Neuron (in vitro differentiated cells): Measurements from ENCODE around the gene PKM.

Source experiments
- H2AFZ ChIP-seq: one replicate; pipeline ENCODE4 v1.6.1; 2013; ENCODE audit warnings: low read depth, mild to moderate bottlenecking, inconsistent platforms, low read length, moderate library complexity
- H3K27me3 ChIP-seq: one replicate; pipeline ENCODE4 v1.6.1; 2013; ENCODE audit warnings: low read length; ENCODE audit not compliant: insufficient read depth
- H3K36me3 ChIP-seq: one replicate; pipeline ENCODE4 v1.6.1; 2013; ENCODE audit warnings: low read length; ENCODE audit not compliant: insufficient read depth
- H3K4me1 ChIP-seq: one replicate; pipeline ENCODE4 v1.6.1; 2013; ENCODE audit warnings: low read length; ENCODE audit not compliant: insufficient read depth
- H3K4me3 ChIP-seq: 2 replicates; pipeline ENCODE4 v1.5.1; 2013; ENCODE audit warnings: mild to moderate bottlenecking, low read length, moderate library complexity
- H3K9me3 ChIP-seq: one replicate; pipeline ENCODE4 v1.6.1; 2013; ENCODE audit warnings: low read length

PKM gene

DNA sequence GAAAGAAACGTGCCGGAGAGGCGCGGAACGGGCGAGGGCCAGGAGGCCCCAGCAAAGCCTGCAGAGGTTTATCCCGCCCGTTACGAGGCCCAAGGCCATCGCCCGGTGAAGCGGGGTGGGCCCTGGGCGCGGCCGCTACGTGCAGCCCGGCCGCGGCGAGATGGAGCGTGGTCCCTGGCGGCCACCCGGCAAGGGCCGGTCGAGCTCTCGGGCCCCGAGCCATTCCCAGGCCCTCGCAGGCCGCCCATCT lies 1.1 kb downstream of the PKM start:
- H3K4me1 ChIP-seq, result peaks cover 35% of the 10 kb centered on the region
- H3K4me3 ChIP-seq, result peak overlapping the region; percentile 98
- no peaks in the 10 kb centered on the region for H3K27me3 ChIP-seq
- no peak overlapping the region for H2AFZ ChIP-seq
- peaks cover 7% of the 10 kb centered on the region for H3K36me3 ChIP-seq
- no peaks in the 10 kb centered on the region for H3K9me3 ChIP-seq

DNA sequence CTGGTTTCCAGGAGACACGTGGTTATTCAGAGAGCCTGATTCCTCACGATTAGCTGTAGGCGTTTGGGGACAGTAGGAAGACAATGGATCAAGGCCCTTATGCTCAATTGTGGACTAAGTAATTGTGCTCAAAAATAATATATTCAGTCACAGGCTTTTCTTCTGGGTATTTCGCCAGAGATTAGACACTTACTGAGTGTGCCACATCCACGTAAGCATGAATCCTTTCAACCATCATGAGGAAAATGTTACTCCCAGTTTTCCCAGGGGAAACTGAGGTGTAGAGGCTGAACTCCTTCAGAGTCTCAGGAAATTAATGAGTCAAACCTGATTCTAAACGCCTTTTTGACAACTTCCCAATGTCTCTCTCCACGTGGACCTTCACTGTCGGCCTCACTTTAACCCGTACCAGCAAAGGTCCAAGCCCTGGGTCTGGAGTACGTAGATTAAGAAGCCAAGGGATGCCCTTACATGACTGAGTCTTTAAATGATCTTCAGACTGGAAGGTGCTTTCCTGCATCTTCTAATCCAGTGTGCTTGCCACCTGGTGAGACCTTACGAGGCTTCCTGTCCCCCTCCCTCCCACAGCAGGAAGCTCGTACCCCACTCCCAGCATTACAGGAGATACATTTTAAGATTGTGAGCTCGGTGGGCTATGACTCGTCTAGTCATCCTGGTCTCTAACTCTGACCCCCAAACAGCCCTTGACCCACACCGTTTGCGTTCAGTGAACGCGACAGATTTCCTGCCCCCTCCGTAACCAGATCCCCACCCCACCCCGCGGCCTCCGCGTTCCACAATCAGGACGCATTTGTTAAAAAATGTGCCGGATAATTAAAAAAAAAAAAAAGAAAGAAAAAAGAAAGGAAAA lies 1.7 kb downstream of the PKM start:
- Histone ChIP-seq H2AFZ (no peak overlapping the region), H3K27me3 (no peaks in the 10 kb centered on the region), H3K36me3 (peaks cover 9% of the 10 kb centered on the region), H3K4me1 (peaks cover 35% of the 10 kb centered on the region), H3K4me3 (peak overlapping the region; percentile 98), H3K9me3 (no peaks in the 10 kb centered on the region)

DNA sequence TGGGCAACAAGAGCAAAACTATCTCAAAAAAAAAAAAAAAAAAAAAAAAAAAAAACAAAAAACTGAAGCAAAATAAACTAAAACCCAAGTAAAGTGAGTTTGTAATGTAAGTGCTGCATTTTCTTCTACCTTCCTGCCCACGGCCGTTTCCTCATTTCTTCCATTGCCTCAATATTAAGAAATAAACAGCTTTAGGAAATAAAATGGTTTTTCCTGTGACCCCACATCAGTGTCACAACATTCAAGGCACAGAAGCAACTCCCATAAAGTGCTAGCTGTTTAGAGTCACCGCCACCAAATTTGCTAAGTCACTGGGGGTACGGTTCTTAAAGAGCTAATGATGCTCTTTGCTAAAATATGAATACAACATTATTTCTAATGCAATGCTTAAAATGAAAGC lies 3.3 kb downstream of the PKM start:
- Histone ChIP-seq H3K9me3 (no peaks in the 10 kb centered on the region), H3K4me3 (no peak overlapping the region), H3K4me1 (peaks cover 35% of the 10 kb centered on the region), H3K27me3 (no peaks in the 10 kb centered on the region), H3K36me3 (peaks cover 21% of the 10 kb centered on the region), H2AFZ (no peak overlapping the region)

DNA sequence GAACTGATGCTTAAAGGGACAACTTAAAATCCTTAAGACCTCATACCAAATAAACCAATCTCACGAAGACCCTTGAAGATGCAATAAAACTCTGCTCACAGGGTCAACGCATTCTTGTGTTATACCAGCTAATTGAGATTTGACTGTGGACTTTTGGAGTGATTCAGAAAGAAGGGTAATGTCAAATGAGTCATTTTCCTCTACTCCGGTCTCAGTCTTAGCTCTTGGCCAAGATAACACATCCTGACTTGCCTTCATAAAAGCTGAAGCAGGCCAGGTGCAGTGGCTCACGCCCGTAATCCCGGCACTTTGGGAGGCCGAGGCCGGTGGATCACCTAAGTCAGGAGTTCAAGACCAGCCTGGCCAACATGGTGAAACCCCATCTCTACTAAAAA lies 3.8 kb downstream of the PKM start:
- no peak overlapping the region for H3K4me3 ChIP-seq
- H3K4me1 ChIP-seq, result peaks cover 31% of the 10 kb centered on the region
- no peak overlapping the region for H2AFZ ChIP-seq
- H3K9me3 ChIP-seq, result no peaks in the 10 kb centered on the region
- H3K27me3 ChIP-seq, result no peaks in the 10 kb centered on the region
- H3K36me3 ChIP-seq, result peaks cover 25% of the 10 kb centered on the region

DNA sequence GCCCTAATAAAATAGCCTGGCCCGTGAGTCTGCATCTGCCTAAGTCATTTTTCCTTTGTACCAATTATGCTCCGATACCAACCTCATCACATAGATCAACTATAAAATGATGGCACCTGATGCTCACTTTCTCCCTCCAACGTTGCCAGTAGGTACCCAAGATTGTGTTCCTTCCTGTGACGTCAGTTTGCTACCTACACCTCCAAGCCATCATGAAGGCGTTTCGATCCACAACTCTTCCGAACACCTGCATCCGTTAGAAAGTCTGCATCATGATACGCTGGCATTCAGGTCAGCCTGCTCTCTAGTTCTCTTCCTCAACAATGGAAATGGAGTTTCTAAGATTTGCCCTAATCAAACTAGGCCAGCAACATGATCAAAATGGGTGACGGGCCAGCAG lies 7.7 kb downstream of the PKM start:
- no peak overlapping the region for H2AFZ ChIP-seq

DNA sequence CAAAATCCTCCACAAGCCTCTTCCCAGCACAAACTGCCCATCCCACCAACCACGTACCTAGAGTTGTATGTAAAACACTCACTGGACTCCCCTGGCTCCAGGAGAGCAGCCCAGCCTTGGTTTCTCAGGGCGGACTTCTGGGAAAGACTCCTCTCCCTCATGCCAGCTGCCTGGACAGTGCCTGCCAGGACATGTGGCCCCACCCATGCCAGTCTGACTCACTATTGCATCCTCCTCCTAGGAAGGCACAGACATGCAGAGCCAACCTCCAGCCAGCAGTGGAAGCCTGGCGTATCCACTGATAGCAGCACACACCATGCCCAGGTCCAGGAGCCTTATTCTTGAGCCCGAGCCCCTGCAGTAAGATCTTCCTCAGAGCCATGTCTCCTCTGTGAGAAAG lies 8.6 kb downstream of the PKM start:
- Histone ChIP-seq H3K4me3 (no peak overlapping the region), H3K36me3 (peaks cover 60% of the 10 kb centered on the region), H2AFZ (no peak overlapping the region), H3K4me1 (peaks cover 15% of the 10 kb centered on the region), H3K27me3 (no peaks in the 10 kb centered on the region), H3K9me3 (no peaks in the 10 kb centered on the region)

More for the DNA sequence above, 7.7 kb downstream of the PKM start:
- Histone ChIP-seq H3K9me3 (no peaks in the 10 kb centered on the region), H3K4me3 (no peak overlapping the region), H3K4me1 (peaks cover 22% of the 10 kb centered on the region), H3K36me3 (peaks cover 54% of the 10 kb centered on the region), H3K27me3 (no peaks in the 10 kb centered on the region)

DNA sequence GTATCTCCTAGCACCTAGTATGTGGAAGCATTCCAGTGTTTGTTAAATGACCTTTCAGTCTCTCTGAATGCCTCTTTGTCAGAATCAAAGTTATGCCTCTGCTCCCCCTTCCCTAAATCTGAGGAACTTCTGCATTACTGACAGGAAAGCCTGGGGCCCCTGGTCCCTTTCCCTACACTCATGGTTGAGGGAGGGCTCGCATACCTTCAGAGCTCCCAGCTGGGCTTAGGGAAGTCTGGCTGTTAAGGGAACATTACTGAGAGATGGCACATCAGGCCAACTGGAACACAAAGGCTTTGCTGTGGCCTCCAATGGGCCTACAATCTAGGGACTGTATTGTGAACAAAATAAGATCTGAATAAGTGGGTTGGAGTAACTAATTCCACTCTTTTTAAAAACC lies 10.3 kb downstream of the PKM start:
- Histone ChIP-seq H3K36me3 (peaks cover 73% of the 10 kb centered on the region), H3K4me3 (no peak overlapping the region), H3K27me3 (no peaks in the 10 kb centered on the region), H3K9me3 (no peaks in the 10 kb centered on the region), H3K4me1 (peaks cover 7% of the 10 kb centered on the region), H2AFZ (no peak overlapping the region)

DNA sequence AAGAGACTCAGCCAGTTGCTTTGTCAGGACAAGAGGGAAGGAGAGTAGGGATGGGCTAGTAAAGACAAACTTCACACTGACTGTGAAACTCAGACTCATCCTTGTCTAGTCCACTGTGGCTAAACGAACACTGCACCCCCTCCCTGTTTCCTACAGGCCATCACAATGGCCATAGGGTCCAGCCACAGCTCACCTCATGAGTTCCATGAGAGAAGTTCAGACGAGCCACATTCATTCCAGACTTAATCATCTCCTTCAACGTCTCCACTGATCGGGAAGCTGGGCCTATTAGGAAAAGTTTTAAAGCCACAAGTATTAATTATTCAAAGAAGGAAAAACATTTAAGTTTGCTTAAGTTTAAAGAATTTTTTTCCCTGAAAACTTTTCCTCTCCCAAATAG lies 13.8 kb downstream of the PKM start:
- Histone ChIP-seq H3K27me3 (no peaks in the 10 kb centered on the region), H2AFZ (no peak overlapping the region), H3K4me3 (no peak overlapping the region), H3K4me1 (peaks cover 7% of the 10 kb centered on the region), H3K9me3 (no peaks in the 10 kb centered on the region), H3K36me3 (peaks cover 82% of the 10 kb centered on the region)

DNA sequence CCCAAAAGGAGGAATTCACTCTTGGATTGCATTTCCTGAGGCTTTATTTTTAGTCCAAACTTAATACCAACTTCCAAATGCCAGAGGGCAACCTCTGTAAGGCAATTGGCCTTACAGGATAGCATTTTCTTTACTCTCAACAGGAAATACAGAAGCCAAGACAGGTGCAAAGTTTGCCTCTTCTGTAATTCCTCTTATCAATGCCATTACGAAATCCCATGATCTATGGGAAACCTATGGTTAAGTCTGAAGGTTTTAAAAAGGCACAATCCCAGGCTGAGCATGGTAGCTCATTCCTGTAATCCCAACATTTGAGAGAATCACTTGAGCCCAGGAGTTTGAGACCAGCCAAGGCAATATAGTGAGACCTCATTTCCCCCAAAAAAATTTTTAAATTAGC lies 14.9 kb downstream of the PKM start:
- Histone ChIP-seq H3K4me1 (peaks cover 2% of the 10 kb centered on the region), H3K4me3 (no peak overlapping the region), H3K36me3 (peaks cover 91% of the 10 kb centered on the region), H3K9me3 (no peaks in the 10 kb centered on the region), H3K27me3 (no peaks in the 10 kb centered on the region), H2AFZ (no peak overlapping the region)

DNA sequence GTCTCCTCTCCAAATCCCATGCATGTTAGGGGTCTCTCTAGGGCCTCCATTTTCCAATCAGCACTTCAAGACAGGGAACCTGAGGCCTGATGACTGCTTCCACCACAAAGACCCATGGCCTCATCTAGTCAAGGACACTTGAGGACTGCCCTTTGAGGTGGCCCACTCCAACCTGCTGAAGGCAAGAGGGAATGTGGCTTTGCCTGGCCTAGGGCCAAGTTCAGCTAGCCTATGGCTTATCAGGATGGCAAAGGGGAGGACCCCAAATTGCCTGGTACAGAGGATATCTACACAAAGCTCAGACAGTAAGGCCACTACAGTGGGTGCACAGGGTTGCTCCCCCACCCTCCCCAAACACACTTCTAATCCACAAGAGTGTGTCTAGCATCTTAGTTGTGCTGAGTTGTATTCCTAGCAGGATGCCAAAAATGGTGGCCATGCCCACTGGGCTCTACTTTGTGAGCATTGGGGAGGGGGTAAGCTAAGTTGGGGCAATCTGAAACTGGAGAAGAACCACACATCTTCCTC lies 23.4 kb downstream of the PKM start:
- Histone ChIP-seq H3K4me3 (no peak overlapping the region), H3K27me3 (no peaks in the 10 kb centered on the region), H3K4me1 (no peaks in the 10 kb centered on the region), H3K9me3 (no peaks in the 10 kb centered on the region), H3K36me3 (peaks cover 95% of the 10 kb centered on the region), H2AFZ (no peak overlapping the region)

DNA sequence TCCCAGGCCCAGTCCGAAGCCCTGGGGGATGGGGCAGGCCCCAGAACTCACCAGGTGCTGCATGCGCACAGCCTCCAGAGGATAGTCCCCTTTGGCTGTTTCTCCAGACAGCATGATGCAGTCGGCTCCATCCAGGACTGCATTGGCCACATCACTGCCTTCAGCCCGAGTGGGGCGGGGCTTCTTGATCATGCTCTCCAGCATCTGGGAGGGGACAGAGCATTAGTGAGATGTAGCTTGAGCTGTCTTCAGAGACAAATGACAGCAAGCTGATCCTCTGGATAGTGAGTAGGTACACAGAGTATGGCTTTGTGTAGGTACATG lies 24.4 kb downstream of the PKM start:
- H3K27me3 ChIP-seq, result no peaks in the 10 kb centered on the region
- no peaks in the 10 kb centered on the region for H3K4me1 ChIP-seq
- H3K36me3 ChIP-seq, result peaks cover 94% of the 10 kb centered on the region
- no peak overlapping the region for H3K4me3 ChIP-seq
- no peaks in the 10 kb centered on the region for H3K9me3 ChIP-seq
- no peak overlapping the region for H2AFZ ChIP-seq

DNA sequence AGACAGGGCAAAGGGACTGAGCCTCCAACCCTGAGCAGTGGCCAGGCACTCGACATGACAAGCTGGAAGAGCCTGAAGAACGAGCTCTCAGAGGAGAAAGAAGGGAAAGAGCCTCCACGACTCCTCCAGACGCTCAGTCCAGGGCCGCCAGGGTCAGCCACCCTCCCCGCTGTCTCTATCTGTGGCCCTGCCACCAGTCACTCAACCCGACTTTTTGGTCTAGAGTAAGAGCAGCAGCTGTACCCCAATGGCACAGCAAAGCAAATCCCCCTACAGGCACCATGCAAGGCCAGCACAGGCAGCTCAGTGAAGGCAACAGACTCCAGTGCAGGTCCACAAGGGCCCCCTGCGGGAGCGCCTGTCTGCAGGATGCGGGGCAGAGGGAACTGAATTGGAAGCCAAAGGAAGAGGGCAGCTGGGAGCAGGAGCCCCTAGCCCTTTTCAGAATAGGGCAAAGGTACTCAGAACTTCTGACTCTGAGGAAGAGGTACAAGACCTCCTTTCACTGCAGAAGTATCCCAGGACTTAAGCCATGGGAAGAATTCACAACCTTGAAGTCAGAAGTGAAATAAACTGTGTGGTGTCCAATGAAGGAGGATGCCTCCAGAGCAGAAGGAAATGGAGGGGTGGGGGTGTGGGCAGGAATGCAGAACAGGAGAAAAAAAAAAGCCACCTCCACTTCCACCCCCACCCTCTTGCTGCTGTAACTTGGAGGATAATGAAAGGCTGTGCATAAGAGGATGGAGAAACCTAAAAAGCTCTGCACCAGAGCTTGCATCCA lies 24.9 kb downstream of the PKM start:
- no peak overlapping the region for H2AFZ ChIP-seq
- H3K27me3 ChIP-seq, result no peaks in the 10 kb centered on the region
- H3K4me3 ChIP-seq, result no peak overlapping the region
- no peaks in the 10 kb centered on the region for H3K9me3 ChIP-seq
- H3K4me1 ChIP-seq, result no peaks in the 10 kb centered on the region
- peaks cover 94% of the 10 kb centered on the region for H3K36me3 ChIP-seq

DNA sequence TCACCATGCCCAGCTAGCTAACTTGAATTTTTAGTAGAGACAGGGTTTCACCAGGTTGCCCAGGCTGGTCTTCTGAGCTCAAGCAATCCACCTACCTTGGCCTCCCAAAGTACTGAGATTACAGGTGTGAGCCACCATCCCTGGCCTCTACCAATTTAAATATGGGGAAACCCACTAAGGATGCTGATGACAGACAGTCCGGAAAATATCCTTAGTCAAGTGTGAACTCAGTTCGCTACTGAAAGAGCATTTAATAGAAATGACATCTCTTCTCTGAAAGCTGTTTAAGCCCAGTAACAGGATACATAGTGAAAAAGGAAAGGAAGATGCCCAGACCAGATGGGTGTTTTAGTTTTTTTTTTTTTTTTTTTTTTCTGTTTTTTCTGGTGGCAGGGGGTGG lies 25.7 kb downstream of the PKM start:
- Histone ChIP-seq H3K4me1 (no peaks in the 10 kb centered on the region), H3K4me3 (no peak overlapping the region), H2AFZ (no peak overlapping the region), H3K36me3 (peaks cover 95% of the 10 kb centered on the region), H3K9me3 (no peaks in the 10 kb centered on the region), H3K27me3 (no peaks in the 10 kb centered on the region)
